ENCODE measurements around the gene ADGRG6.

- TF ChIP-seq POLR2A (IDR thresholded peaks at IDR 0.05) (no peak), CTCF (IDR thresholded peaks at IDR 0.05) (no peak), EP300 (IDR thresholded peaks at IDR 0.05) (no peak)
Measured at GRCh38 chr6:142369266-142369665, 67.5 kb downstream of the ADGRG6 start.

All from suprapubic skin (tissue), 3 donors.